ENCODE results near the gene SIRPA.

Gene SIRPA

DNA sequence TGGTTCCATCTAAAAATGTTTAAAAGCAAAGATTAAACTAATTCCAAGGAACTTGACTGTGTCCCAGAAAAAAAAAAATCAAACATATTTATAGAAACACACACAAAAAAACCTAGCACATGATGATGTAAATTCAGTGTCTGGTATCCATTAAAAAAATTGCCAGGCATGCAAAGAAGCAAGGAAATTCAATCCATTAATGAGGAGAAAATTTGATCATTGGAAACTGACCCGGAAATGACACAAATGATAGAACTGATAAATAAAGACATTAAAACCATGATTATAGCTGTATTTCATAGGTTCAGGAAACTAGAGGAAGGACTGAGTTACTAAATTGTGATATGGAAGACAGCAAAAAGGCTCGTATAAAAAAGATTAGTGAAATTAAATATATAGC, 63.9 kb downstream of the SIRPA start:
- no peak for DNase-seq (ENCODE audit: low read depth)
- TF ChIP-seq, protein P1, sequence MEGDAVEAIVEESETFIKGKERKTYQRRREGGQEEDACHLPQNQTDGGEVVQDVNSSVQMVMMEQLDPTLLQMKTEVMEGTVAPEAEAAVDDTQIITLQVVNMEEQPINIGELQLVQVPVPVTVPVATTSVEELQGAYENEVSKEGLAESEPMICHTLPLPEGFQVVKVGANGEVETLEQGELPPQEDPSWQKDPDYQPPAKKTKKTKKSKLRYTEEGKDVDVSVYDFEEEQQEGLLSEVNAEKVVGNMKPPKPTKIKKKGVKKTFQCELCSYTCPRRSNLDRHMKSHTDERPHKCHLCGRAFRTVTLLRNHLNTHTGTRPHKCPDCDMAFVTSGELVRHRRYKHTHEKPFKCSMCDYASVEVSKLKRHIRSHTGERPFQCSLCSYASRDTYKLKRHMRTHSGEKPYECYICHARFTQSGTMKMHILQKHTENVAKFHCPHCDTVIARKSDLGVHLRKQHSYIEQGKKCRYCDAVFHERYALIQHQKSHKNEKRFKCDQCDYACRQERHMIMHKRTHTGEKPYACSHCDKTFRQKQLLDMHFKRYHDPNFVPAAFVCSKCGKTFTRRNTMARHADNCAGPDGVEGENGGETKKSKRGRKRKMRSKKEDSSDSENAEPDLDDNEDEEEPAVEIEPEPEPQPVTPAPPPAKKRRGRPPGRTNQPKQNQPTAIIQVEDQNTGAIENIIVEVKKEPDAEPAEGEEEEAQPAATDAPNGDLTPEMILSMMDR (IDR thresholded peaks at IDR 0.05; ENCODE audit: insufficient read depth, low read depth, low read length, missing control alignments): no peak
- no peak overlapping the region for H3K4me3 ChIP-seq (ENCODE audit: low read depth, low read length)

DNA sequence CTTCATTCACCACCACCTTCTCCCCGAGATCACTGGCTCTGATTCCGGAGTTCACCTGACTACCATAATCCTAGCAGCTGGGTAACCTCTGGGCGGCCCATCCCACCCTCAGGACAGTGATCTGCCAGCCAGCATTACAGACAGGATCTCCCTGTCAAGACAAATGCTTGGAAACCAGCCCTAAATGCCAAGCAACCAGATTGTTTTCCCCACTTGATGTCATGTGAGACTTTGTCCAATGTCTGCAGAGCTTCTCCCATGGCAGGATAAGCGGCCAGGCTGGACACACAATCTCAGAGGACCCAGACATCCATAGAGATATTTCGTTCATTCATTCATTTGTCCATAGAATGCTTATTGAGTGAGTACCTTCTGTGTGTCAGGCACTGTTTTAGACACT, 66.2 kb downstream of the SIRPA start:
- TF ChIP-seq, protein P1 (IDR thresholded peaks at IDR 0.05; ENCODE audit: insufficient read depth, low read depth, low read length, missing control alignments): no peak
- H3K4me3 ChIP-seq (ENCODE audit: low read depth, low read length): no peak overlapping the region
- no peak for DNase-seq (ENCODE audit: low read depth)

DNA sequence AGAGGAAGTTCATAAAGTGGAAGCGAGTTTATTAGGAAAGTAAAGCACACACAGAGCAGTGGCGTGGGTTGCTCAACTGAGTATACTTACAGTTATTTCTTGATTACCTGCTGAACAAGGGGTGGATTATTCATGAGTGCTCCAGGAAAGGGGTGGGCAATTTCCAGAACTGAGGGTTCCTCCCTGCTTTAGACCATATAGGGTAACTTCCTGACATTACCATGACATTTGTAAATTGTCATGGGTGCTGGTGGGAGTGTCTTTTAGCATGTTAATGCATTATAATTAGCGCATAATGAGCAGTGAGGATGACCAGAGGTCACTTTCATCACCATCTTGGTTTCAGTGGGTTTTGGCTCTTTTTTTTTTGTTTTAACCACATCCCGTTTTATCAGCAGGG, 68.9 kb downstream of the SIRPA start:
- TF ChIP-seq, protein P1 (IDR thresholded peaks at IDR 0.05; ENCODE audit: insufficient read depth, low read depth, low read length, missing control alignments): no peak
- DNase-seq (ENCODE audit: low read depth): no peak
- H3K4me3 ChIP-seq (ENCODE audit: low read depth, low read length): no peak overlapping the region

DNA sequence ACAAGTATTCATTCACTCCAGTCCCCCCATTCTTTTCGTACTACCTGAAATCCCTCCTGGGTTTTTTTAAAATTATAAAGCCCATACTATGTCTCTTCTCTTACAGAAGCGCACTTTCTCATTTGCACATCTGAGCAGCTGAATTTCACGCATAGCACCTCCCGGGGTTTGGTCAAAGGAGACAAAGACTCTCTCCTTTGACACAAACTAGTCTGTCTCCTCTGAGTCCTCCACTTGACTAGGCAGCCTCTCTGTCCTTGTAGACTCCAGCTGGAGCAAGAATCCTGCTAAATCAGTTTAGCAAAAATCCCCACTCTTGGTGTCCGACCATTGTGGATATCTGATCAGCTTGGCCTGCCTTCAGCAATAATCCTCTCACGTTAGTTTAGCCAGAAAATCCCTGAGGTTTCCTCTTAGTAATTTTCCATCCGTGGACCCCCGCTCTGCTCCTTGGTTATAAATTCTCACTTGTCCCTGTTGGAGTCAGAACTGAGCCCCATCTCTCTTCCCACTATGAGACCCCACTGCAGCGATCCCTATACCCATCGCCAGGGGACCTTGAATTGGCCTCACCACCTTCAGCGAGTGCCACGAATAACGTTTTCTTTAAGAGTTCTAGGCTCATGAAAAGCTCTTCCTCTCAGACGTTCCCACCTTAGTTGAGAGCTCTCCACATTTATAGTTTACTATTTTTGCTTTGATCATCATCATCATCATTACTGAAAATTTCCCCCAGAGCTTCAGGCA, 69.6 kb downstream of the SIRPA start:
- TF ChIP-seq, protein P1 (IDR thresholded peaks at IDR 0.05; ENCODE audit: insufficient read depth, low read depth, low read length, missing control alignments): no peak
- H3K4me3 ChIP-seq (ENCODE audit: low read depth, low read length): no peak overlapping the region
- no peak for DNase-seq (ENCODE audit: low read depth)

DNA sequence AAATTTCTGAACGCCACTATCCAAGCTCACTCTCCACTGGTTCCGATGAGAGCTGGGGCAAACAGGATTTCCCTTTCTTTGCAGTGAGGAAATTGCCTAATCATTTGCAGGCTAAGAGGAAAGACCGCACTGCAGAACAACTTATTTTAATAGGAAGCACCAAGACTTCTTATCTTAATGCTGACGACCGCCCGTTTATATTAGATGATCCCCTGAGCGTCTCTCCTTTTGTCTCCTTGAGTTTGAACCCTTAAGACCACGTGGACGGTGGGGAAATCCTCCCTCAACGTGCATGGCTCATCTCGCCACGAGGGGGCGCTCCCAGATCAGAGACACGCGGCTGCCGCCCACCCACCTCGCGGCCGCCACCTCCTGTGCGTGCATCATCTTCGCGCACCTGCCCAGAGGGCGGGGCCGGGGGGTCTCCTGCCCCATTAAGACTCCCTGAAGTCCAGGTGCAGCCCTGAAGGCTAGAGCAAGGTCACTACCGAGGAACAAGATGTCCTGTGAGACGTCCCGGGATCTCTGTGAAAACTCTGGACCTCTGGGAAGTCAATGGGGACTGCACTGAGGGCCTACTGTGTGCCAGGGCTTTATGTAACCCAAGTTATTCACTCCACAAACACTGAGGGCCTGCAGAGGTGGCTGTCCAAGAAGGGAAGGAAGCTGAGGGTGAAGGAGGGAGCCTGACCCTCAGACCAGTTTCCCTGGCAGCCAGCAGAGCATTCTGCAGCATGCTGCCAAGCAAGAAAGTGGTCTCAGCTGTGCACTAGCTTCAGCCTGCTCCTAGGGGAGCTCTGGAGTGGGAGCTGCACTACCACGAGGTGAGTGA, 70.5 kb downstream of the SIRPA start:
- peak; percentile 78 for DNase-seq (ENCODE audit: low read depth)
- H3K4me3 ChIP-seq (ENCODE audit: low read depth, low read length): no peak overlapping the region
- TF ChIP-seq, protein P1 (IDR thresholded peaks at IDR 0.05; ENCODE audit: insufficient read depth, low read depth, low read length, missing control alignments): peak; percentile 90

DNA sequence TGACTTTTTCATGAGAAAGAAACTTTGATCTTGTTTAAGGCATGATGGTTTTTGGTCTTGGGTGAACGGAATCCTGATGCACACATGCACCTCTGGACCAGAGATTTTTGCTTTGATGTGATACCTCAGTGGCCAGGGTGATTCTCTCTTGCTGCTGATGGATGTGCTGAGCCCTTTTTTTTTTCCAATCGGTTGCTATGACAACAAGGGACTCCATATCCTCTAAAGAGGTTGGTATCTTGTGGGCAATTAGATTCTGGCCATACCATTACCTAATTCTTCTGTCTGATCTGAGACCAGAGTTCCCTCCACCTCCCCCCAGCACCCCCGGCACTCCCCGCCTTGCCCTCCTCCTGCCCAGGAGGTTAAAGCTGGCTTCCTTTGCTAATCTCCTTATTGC, 73.8 kb downstream of the SIRPA start:
- TF ChIP-seq, protein P1 (IDR thresholded peaks at IDR 0.05; ENCODE audit: insufficient read depth, low read depth, low read length, missing control alignments): no peak
- H3K4me3 ChIP-seq (ENCODE audit: low read depth, low read length): no peak overlapping the region
- DNase-seq (ENCODE audit: low read depth): no peak
